Mammary epithelial cell (primary cell): ENCODE measurements around the gene BLNK.

ENCODE experiments used
- EZH2 ChIP-seq: IDR thresholded peaks from 2 replicates; pipeline ENCODE4 v1.6.1; 2012; ENCODE audit warnings: low read length, inconsistent platforms, borderline replicate concordance
- TF ChIP-seq, protein P1 (sequence below), 2 donors: IDR thresholded peaks in 1 of 2; conservative IDR thresholded peaks in 1 of 2; 2 replicates each; pipeline ENCODE4 v1.5.1; 2011 to 2012; ENCODE audit warnings: inconsistent platforms in 2 of 2, low read length in 2 of 2, mild to moderate bottlenecking in 2 of 2, control low read depth in 1 of 2, low read depth in 1 of 2; ENCODE audit not compliant: insufficient read depth in 1 of 2; ENCODE audit errors: extremely low read depth in 1 of 2

DNA sequence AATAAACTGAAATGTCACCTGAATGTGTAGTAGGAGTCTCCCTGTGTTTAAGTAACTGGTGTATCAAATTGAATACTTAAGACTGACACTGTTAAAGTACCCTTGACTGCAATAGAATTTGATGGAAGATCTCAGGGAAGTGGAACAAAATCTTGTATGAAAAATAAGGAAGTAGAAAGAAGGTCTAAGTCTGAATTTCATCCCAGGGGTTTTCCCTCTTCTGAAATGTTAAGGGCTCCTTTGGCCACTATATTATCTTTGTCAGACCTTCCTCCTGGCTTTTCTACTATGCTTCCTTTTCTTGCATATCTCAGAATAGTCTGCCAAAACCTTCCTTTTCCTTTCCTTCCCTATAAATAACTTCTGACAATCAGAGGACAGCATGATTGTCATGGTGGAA is 59.6 kb downstream of the BLNK start:
- TF ChIP-seq EZH2: no peak
- TF ChIP-seq, protein P1, sequence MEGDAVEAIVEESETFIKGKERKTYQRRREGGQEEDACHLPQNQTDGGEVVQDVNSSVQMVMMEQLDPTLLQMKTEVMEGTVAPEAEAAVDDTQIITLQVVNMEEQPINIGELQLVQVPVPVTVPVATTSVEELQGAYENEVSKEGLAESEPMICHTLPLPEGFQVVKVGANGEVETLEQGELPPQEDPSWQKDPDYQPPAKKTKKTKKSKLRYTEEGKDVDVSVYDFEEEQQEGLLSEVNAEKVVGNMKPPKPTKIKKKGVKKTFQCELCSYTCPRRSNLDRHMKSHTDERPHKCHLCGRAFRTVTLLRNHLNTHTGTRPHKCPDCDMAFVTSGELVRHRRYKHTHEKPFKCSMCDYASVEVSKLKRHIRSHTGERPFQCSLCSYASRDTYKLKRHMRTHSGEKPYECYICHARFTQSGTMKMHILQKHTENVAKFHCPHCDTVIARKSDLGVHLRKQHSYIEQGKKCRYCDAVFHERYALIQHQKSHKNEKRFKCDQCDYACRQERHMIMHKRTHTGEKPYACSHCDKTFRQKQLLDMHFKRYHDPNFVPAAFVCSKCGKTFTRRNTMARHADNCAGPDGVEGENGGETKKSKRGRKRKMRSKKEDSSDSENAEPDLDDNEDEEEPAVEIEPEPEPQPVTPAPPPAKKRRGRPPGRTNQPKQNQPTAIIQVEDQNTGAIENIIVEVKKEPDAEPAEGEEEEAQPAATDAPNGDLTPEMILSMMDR (conservative IDR thresholded peaks at IDR 0.05 in 1 of 2, IDR thresholded peaks at IDR 0.05 in 1 of 2; ENCODE audit: extremely low read depth in 1 of 2, insufficient read depth in 1 of 2, low read depth in 1 of 2, low read length in 2 of 2): no peak
